IPS-18c (cell line): ENCODE data around the gene JMY.

Experiments used
- H3K4me3 ChIP-seq: 2 replicates; pipeline ENCODE4 v1.7.0; 2013; ENCODE audit warnings: low read depth, mild to moderate bottlenecking, low read length, moderate library complexity; ENCODE audit not compliant: insufficient read depth
- H3K9me3 ChIP-seq: one replicate; pipeline ENCODE4 v1.6.1; 2013; ENCODE audit warnings: mild to moderate bottlenecking, low read length, moderate library complexity; ENCODE audit not compliant: control insufficient read depth, insufficient read depth

JMY gene

DNA sequence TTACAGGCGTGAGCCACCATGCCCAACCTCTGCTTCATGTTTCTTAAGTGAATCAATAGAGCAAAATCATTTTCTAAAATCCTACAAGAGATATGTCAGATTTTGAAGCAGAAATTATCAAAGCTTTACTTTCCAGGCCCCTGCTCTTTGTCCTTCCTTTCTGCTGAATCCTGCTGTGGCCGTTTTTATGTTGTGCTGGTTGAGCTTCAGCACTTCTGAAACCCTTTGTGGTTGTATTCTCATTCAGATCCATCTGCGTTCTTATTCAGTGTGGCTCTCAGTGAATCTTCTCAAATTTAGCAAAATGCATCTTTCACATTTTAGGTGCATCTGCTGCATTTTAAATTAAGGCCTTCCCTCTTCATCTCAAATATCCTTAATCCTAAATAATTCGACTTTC is 26.0 kb downstream of the JMY start:
- no peaks in the 10 kb centered on the region for H3K9me3 ChIP-seq
- no peak overlapping the region for H3K4me3 ChIP-seq

DNA sequence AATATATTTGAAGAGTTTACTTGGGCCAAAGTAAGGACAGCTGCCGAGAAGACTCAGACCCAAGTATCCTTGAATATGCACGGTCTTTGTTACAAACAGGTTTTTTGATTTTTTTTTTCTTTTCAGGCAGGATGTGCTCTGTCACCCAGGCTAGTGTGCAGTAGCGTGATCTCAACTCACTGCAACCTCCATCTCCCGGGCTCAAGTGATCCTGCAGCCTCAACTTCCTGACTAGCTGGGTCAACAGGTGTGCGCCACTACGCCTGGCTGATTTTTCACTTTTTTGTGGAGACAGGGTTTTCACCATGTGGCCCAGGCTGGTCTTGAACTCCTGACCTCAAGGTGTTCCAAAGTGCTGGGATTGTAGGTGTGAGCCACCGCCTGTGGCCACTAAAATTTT is 27.4 kb downstream of the JMY start:
- Histone ChIP-seq H3K9me3 (no peaks in the 10 kb centered on the region), H3K4me3 (no peak overlapping the region)

DNA sequence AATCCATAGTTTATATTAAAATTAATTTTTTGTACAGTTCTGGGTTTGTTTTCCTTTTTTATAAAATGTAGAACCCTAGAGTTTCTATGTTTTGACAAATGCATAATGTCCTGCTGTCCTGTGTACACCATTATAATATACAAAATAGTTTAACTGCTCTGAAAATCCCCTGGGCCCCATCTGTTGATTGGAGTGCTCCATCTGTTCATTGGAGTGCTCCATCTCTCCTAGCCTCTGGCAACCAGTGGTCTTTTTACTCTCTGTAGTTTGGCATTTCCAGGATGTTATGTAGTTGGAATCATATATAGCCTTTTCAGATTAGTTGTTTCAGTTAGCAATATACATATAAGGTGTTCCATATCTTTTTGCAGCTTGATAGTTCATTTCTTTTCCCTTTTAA is 31.2 kb downstream of the JMY start:
- no peak overlapping the region for H3K4me3 ChIP-seq
- H3K9me3 ChIP-seq = no peaks in the 10 kb centered on the region

DNA sequence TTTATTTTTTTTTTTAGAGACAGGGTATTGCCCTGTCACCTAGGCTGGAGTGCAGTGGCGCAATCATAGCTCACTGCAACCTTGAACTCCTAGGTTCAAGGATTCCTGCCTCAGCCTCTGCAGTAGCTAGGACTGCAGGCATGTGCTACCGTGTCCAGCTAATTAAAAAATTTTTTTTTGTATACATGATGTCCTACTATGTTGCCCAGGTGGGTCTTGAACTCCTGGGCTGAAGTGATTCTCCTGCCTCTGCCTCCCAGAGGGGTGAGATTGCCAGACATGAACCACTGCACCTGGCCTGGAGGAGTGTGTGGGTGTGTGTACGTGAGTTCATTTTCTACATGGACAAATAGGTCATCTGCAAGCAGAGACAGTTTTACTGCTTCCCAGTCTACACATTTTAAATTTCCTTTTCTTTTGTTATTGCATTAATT is 33.8 kb downstream of the JMY start:
- no peaks in the 10 kb centered on the region for H3K9me3 ChIP-seq
- no peak overlapping the region for H3K4me3 ChIP-seq

DNA sequence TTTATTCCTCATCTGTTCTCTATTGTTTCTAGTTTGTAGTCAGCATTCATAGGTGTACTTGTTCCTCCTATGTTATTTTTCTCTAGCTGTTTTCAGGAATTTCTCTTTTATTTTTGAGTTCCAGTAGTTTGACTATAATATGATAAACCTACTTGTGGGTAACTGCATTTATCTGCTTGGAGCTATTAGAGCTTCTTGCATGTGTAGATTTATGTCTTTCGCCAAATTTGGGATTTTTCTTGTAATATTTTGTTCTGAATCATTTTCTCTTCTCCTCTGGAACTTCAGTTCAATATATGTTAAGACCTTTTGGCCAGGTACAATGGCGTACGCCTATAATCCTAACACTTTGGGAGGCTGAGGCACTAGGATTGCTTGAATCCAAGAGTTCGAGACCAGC is 37.4 kb downstream of the JMY start:
- H3K4me3 ChIP-seq = no peak overlapping the region
- H3K9me3 ChIP-seq = no peaks in the 10 kb centered on the region

DNA sequence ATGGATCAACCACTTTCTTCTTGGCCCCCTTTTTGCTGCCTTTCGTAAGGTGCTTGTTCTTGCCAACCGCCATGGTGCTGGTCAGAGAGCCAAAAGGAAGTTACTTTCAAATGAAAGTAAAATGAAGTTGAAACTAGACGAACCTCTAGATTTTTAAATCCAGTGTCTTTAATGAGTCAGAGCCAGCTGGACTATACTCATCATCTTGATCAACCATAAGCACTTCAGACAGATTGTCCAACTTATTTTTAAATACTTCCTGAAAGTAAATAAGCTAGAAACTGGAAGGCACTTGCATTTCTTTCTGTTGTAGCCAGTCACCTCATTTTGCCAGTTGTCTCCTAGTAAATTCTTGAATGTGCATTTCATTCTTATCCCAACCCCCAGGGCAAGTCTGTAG is 48.9 kb downstream of the JMY start:
- H3K9me3 ChIP-seq = no peaks in the 10 kb centered on the region
- H3K4me3 ChIP-seq = no peak overlapping the region

DNA sequence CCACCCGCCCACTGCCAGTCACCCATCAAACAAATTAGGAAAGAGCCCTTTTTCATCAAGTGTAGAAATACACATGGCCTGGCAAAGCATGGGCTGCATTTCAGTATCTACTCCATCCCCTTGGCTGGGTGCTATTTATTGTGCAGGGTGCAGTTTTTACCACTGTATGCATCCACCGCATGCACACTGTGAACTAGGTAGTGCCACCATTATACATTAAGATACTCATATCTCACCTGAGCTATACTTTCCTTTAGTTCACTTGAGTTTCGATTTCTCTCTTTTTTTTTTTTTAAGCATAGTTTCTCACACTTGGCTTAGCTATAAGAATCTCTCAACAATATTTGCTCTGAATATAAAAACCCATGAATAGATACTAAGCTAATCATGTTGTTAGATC is 49.4 kb downstream of the JMY start:
- no peak overlapping the region for H3K4me3 ChIP-seq
- H3K9me3 ChIP-seq = no peaks in the 10 kb centered on the region

DNA sequence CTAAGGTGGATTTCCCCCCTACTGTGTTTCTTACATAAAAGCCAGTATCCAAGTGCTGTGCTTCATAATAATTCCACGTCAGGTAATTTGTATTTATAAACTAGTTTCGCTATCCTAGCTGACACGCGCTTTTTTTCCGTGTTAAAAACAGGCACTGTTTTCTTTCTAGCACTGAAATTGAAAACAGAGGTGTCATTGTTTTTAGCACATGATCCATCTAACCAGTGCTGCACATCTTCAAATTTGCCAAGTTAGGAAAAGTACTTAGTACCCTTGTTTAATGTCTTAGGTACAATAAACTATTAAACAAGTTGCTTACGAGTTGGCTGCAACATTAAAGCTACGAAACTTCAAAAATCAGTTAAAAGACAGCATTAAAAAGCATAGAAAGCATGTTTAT is 49.9 kb downstream of the JMY start:
- H3K4me3 ChIP-seq = no peak overlapping the region
- H3K9me3 ChIP-seq = no peaks in the 10 kb centered on the region

DNA sequence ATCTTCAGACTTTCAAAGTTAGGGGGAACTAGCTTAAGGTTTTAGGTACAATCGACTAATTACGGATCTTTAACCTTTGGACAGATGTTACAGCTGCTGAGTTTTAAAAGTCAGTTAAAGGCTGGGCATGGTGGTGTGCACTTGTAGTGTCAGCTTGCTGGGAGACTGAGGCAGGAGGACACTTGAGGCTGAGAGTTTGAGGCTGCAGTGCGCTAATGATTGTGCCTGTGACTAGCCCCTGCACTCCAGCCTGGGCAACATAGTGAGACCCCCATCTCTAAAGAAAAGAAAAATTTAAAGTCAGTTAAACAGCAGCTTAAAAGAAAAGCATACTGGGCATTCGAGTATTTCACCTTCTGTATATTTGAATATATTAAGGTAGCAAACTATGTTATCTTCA is 51.4 kb downstream of the JMY start:
- no peaks in the 10 kb centered on the region for H3K9me3 ChIP-seq

DNA sequence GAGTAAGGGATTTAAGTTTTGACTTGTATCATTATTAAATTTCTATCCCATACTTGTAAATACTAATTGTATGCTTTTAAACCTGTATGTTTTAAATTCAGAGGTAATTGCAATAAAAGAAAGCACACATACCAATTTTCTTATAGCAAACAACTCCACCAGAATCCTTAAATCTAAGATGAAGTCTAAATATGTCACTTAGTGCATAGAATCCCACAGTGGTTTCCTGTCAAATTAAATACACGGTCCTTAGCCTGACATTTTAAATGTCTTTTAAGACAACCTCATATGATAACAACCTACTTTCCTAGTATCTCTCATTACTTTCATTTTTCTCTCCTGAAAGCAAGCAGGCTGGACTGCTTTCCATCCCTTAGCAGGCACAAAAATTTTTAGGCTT is 52.0 kb downstream of the JMY start:
- Histone ChIP-seq H3K4me3 (no peak overlapping the region), H3K9me3 (no peaks in the 10 kb centered on the region)

More for the DNA sequence above, 51.4 kb downstream of the JMY start:
- no peak overlapping the region for H3K4me3 ChIP-seq

DNA sequence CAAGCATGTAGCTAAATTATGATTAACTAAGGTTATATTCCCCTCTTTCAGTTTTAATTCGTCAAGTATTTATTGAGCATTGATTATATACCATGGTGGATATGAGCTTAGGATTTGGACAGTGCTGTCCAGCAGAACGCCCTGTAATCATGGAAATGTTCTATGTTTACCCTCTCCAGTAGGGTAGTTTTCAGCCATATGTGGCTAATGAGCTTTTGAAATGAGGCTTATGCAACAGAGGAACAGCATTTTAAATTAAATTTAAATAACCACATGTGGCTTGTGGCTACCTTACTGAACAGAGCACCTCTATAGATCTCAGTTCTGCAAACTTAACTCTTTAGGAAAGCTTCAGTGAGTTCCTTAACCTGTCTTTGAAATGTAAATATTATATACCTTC is 59.1 kb downstream of the JMY start:
- no peaks in the 10 kb centered on the region for H3K9me3 ChIP-seq
- H3K4me3 ChIP-seq = no peak overlapping the region

DNA sequence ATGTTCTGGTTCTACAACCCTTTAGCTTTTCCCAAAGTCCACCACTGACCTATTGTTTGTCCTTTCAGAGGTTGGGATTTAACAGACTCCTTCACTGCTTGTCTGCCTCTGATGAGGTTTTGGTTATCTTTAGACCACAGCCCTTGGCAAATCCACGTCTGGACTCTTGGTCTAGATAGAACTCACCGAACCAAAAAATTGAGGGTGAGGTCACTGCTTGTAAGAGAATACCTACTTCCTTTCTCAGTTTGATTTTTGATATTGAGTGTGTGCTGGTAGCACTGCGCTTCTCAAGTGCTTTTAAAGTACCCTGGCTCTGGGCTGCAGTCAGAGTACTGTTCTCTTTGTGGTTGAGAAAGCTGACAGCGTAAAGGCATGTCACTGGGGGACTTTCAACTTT is 61.7 kb downstream of the JMY start:
- no peak overlapping the region for H3K4me3 ChIP-seq
- H3K9me3 ChIP-seq = no peaks in the 10 kb centered on the region

DNA sequence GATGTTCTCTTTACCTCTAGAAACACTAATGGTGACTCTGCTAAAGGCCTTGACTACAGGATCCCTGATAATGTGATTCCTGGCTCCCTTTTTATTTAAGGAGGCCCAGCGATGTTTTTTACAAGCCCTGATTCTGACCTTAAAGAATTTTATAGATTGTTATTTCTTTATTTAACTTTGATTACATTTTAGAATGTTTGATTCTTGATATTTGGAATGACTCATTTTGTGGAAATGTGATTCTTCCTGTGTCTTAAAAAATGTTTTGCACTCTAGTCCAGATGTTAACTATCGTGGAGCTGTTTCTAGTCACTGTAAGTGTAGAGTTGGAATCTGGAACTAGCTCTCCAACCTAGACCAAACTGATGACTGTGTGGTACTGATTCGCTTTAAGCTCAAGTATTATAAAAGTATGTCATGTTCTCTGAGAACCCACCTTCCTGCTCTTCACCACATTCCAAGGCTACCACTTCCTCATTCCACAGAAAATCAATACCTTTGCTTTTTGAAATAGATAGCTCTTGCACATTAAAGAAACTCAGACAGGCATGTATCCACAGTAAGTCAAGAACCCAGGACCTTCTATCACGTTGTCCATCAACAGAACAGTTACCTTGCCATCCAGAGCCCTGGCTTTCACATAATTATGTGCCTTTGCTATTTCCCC is 65.2 kb downstream of the JMY start:
- no peak overlapping the region for H3K4me3 ChIP-seq
- H3K9me3 ChIP-seq = no peaks in the 10 kb centered on the region

DNA sequence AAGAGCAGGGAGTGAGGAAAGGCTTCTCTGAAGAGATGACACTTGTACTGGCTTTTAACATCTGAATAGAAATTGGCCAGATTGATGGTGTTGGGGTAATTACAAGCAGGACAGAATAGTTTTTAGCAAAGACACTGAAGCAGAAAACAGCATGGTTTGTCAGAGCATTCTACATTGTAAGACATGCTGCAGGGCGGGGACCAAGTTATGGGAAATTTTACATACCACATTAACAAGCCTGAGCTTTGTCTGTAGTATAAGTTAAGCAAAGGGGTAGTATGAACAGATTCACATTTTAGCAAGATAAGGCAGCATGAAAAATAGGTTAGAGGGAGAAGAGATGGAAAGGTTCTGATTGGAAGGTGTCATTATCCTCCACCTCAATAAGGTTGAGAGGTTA is 66.5 kb downstream of the JMY start:
- no peak overlapping the region for H3K4me3 ChIP-seq
- no peaks in the 10 kb centered on the region for H3K9me3 ChIP-seq

DNA sequence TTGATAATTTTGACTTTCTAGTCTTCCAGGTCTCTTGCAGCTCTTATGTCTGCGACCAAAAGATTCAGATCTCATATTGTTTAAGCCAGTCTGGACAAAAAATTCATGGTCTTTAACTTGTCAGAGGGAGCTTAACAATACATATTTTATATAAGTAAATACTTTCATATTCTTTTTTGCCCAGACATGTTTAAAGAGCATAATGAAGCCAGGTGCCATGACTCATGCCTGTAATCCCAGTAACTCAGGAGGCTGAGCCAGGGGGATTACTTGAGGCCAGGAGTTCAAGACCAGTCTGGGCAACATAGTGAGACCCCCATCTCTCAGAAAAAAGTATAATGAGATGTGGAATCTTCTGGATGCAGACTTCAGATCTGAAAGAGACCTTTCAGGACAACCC is 69.8 kb downstream of the JMY start:
- H3K4me3 ChIP-seq = no peak overlapping the region
- H3K9me3 ChIP-seq = no peaks in the 10 kb centered on the region

DNA sequence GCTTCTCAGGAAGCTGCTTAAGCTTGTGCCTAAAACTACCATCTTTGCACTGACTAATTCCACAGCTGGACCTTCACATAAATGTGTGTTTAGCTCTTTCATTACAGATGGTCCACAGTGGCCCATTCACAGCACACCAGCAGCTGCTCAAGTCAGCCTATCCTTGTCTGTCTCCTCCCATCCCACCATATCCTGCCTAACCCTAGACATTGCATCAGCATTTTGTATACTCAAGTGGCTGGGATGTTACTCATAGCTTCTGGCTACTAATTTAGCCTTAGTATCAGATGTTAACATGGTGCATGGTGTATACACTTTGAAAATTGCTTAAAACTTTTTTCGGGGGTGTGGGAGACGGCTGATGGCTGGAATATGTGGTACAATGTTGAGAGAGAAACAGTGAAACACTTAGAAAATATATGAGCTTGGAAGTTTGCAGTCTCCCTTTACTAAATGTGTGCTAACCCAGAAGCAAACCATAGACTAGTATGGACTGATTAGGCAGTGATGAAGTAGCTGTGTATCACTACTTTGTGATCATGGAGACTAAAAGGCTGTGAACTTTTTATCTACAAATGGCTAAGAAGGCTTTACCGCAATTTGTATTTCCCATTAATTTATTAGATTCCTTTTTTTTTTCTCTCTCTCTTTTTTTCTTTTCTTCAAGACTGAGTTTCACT is 83.1 kb downstream of the JMY start:
- Histone ChIP-seq H3K4me3 (no peak overlapping the region), H3K9me3 (no peaks in the 10 kb centered on the region)

DNA sequence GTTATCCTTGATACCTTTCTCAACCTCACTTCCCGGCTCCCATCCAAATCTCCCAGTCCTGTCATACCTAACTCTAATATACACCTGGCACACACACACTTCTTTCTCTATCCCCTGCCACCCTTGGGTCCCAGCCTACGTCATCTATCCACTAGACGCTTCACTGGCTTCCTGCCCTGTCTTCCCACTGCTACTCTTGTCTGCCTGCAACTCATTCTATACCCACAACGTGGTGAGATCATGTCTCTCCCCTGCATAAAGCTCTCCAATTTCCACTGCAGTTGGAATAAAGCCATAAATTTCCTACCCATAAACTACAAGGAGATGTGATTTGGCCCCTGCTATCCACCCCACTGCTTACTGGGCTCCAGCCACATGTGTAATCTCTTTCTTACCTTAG is 93.5 kb downstream of the JMY start:
- H3K4me3 ChIP-seq = no peak overlapping the region
- no peaks in the 10 kb centered on the region for H3K9me3 ChIP-seq

DNA sequence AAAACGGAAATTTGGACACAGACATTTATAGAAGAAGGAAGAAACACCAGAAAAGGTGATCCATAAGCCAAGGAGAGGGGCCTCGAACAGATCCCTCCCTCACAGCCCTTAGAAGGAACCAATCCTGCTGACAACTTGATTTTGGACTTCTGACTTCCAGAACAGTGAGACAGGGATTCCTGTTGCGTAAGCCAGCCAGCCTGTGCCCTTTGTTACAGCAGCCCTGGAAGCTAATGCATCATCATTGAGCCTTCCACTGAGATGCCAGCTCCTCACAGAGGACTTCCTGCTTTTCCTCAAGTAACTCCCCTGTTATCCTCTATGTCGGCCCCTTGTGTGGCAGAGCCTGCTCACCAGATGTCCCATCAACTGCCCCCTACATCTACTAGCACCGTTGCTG is 94.1 kb downstream of the JMY start:
- Histone ChIP-seq H3K9me3 (no peaks in the 10 kb centered on the region), H3K4me3 (no peak overlapping the region)
